ENCODE measurements around the gene TRRAP. TPM values are rescaled to one million over a fixed set of nuclear protein-coding genes. Genes with fewer than 3 reads are reported as not detected.

Gene TRRAP
- polyA plus RNA-seq, 1 donor (not counting 4 experiments of a cell fraction or from before 2014, with no cell fraction given), result 6.1 TPM

DNA sequence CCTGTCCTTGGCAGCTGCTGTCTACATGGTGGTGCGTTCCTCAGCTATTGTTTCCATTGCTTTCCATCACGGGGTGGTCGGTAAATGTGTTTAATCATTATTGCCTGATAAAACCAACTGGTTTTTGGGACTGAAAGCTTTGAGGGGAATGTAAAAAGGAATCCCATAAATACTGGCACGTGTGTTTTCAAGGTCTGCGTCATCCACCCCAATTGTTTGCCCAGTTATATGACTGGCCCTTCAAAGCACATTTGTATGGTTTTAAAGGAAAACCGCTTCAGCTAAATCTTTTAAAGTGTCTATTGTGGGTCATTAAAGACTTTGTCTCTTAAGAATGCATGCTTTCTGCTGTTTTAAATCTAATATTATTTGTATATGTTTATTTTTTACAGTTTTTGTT lies 65.0 kb downstream of the TRRAP start:
- no peaks in the 10 kb centered on the region for H3K27me3 ChIP-seq (ENCODE audit: control insufficient read depth, extremely low read depth, insufficient read depth, low read length)
- H3K36me3 ChIP-seq (ENCODE audit: control insufficient read depth in 2 of 2, extremely low read depth in 1 of 2, insufficient read depth in 2 of 2, low read length in 2 of 2), result peaks cover 25 to 28% of the 10 kb centered on the region in 2 experiments
- no peak overlapping the region for H3K4me3 ChIP-seq (ENCODE audit: control insufficient read depth in 2 of 3, extremely low read depth in 1 of 3, insufficient read depth in 2 of 3, low read depth in 1 of 3, low read length in 3 of 3)
- H3K9me3 ChIP-seq (ENCODE audit: control insufficient read depth, low read depth, low read length), result no peaks in the 10 kb centered on the region
- no peaks in the 10 kb centered on the region for H3K4me1 ChIP-seq (ENCODE audit: control insufficient read depth, extremely low read depth, insufficient read depth, low read length)
- TF ChIP-seq CTCF (optimal IDR thresholded peaks at IDR 0.05 in 1 of 3, IDR thresholded peaks at IDR 0.05 in 1 of 3, conservative IDR thresholded peaks at IDR 0.05 in 1 of 3; ENCODE audit: extremely low read depth in 1 of 3, insufficient read depth in 2 of 3, low read length in 3 of 3) (no peak), EZH2 (IDR thresholded peaks at IDR 0.05; ENCODE audit: low read length) (no peak)
- no peak for FAIRE-seq
- no peak for DNase-seq (ENCODE audit: low read depth, low spot score)
- no peak overlapping the region for H3K4me2 ChIP-seq (ENCODE audit: control insufficient read depth, extremely low read depth, insufficient read depth, low read depth, low read length)
- H4K20me1 ChIP-seq (ENCODE audit: control insufficient read depth, extremely low read depth, insufficient read depth, low read length), result no peaks in the 10 kb centered on the region
- dilution Hi-C loops (cut with MboI; ENCODE audit: extremely low pct_ligation_motif_present, low sequenced_read_pairs), result no loop called here
- peaks cover 4% of the 10 kb centered on the region for H3K79me2 ChIP-seq (ENCODE audit: control insufficient read depth, insufficient read depth, low read length)
- H3K9ac ChIP-seq (ENCODE audit: control insufficient read depth, extremely low read depth, insufficient read depth, low read length), result no peak overlapping the region
- H3K9me1 ChIP-seq (ENCODE audit: control insufficient read depth, extremely low read depth, insufficient read depth, low read length), result no peaks in the 10 kb centered on the region
- H3K27ac ChIP-seq (ENCODE audit: control insufficient read depth, insufficient read depth, low read length), result no peak overlapping the region
- H2AFZ ChIP-seq (ENCODE audit: control insufficient read depth, low read length), result no peak overlapping the region

DNA sequence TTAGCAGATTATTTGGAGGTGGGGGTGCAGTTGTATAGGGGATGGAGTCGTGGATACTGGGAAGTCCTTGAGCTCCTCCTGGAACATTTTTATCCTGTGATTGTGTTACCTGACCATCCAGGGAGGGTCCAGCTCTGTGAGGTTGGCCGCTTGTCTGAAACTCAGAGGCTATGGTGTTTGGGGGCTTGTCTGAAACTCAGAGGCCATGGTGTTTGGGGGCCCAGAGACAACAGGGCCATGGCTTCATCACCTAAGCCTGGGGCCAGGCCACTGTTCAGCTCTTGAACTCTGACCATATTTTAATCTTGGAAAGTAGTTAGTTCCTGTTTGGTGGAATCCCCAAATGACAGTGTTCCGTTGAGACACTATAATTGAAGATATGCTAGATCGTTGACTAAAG lies 66.1 kb downstream of the TRRAP start:
- no peak for FAIRE-seq
- H3K4me3 ChIP-seq (ENCODE audit: control insufficient read depth in 2 of 3, extremely low read depth in 1 of 3, insufficient read depth in 2 of 3, low read depth in 1 of 3, low read length in 3 of 3), result no peak overlapping the region
- peaks cover 28 to 39% of the 10 kb centered on the region in 2 experiments for H3K36me3 ChIP-seq (ENCODE audit: control insufficient read depth in 2 of 2, extremely low read depth in 1 of 2, insufficient read depth in 2 of 2, low read length in 2 of 2)
- no peak overlapping the region for H2AFZ ChIP-seq (ENCODE audit: control insufficient read depth, low read length)
- TF ChIP-seq EZH2 (IDR thresholded peaks at IDR 0.05; ENCODE audit: low read length) (no peak), CTCF (optimal IDR thresholded peaks at IDR 0.05 in 1 of 3, IDR thresholded peaks at IDR 0.05 in 1 of 3, conservative IDR thresholded peaks at IDR 0.05 in 1 of 3; ENCODE audit: extremely low read depth in 1 of 3, insufficient read depth in 2 of 3, low read length in 3 of 3) (no peak)
- no peaks in the 10 kb centered on the region for H3K9me1 ChIP-seq (ENCODE audit: control insufficient read depth, extremely low read depth, insufficient read depth, low read length)
- H3K9ac ChIP-seq (ENCODE audit: control insufficient read depth, extremely low read depth, insufficient read depth, low read length), result no peak overlapping the region
- H3K4me2 ChIP-seq (ENCODE audit: control insufficient read depth, extremely low read depth, insufficient read depth, low read depth, low read length), result no peak overlapping the region
- H3K27ac ChIP-seq (ENCODE audit: control insufficient read depth, insufficient read depth, low read length), result no peak overlapping the region
- H3K4me1 ChIP-seq (ENCODE audit: control insufficient read depth, extremely low read depth, insufficient read depth, low read length), result no peaks in the 10 kb centered on the region
- H3K79me2 ChIP-seq (ENCODE audit: control insufficient read depth, insufficient read depth, low read length), result peaks cover 4% of the 10 kb centered on the region
- no peaks in the 10 kb centered on the region for H3K27me3 ChIP-seq (ENCODE audit: control insufficient read depth, extremely low read depth, insufficient read depth, low read length)
- no peaks in the 10 kb centered on the region for H3K9me3 ChIP-seq (ENCODE audit: control insufficient read depth, low read depth, low read length)
- no peaks in the 10 kb centered on the region for H4K20me1 ChIP-seq (ENCODE audit: control insufficient read depth, extremely low read depth, insufficient read depth, low read length)
- DNase-seq (ENCODE audit: low read depth, low spot score), result no peak
- dilution Hi-C loops (cut with MboI; ENCODE audit: extremely low pct_ligation_motif_present, low sequenced_read_pairs), result no loop called here
